K562 (cell line): ENCODE results near the gene PTPRM. TPM values are rescaled to one million over a fixed set of nuclear protein-coding genes. Genes with fewer than 3 reads are reported as not detected.

ENCODE experiments used
- ATAC-seq: fragments of 200-7000 bp; cut with Tn5 transposase; 3 replicates; pipeline ENCODE4 v1.9.1; 2020; ENCODE audit warnings: moderate library complexity
- BruUV-seq: library from RNA; stranded (reverse); fragments of 400-500 nt; replicated peaks from 2 replicates; lab custom pipeline; 2021; lab: Mats Ljungman, UMichigan
- CTCF ChIA-PET: fragments of 300-600 bp; formaldehyde crosslinking; extraction: SDS; loops from one replicate; lab custom pipeline; 2021; ENCODE audit warnings: low intra/inter-chr PET ratio; lab: Yijun Ruan, JAX
- POLR2A ChIA-PET: fragments of 300-600, 350-650 bp; sonication (Branson Sonifier 250); formaldehyde crosslinking; extraction: SDS; loops from one replicate; lab custom pipeline; 2021; ENCODE audit warnings: antibody characterized with exemption, inconsistent platforms; lab: Yijun Ruan, JAX
- DNase-seq, 4 experiments: peaks; one replicate each; pipeline versions ENCODE4 v3.0.0 to v3.0.0-alpha.2; 2011 to 2018; ENCODE audit warnings: low spot score in 3 of 4, mixed read lengths in 3 of 4; ENCODE audit errors: extremely low read depth in 1 of 4
- FAIRE-seq: peaks from 2 replicates; lab custom pipeline; 2011; peaks lifted over from hg19 to GRCh38; lab: Jason Lieb, UNC
- H2AFZ ChIP-seq: 2 replicates; pipeline ENCODE4 v1.6.0; 2011; ENCODE audit warnings: low read depth, low read length, control low read depth, inconsistent platforms
- H3K27ac ChIP-seq: fragments of 200-600 bp; 3 replicates; pipeline ENCODE4 v1.8.0; 2011; ENCODE audit warnings: low read depth, mild to moderate bottlenecking, control low read depth, inconsistent platforms, low read length, moderate library complexity, mixed read lengths; ENCODE audit errors: extremely low read depth
- H3K27me3 ChIP-seq, 2 experiments: fragments of 300-600 bp in 1 of 2; 2 replicates in 1 of 2; 3 replicates in 1 of 2; pipeline versions ENCODE4 v1.6.0 to v1.8.0; 2011; ENCODE audit warnings: inconsistent platforms in 2 of 2, low read length in 2 of 2, mild to moderate bottlenecking in 1 of 2, mixed read lengths in 1 of 2, moderate library complexity in 1 of 2; ENCODE audit not compliant: control insufficient read depth in 2 of 2, insufficient read depth in 2 of 2
- H3K36me3 ChIP-seq: fragments of 300-600 bp; 3 replicates; pipeline ENCODE4 v1.8.0; 2011; ENCODE audit warnings: mild to moderate bottlenecking, low read length, inconsistent platforms; ENCODE audit not compliant: control insufficient read depth, insufficient read depth
- H3K4me1 ChIP-seq, 2 experiments: fragments of 200-600 bp in 1 of 2; replicated peaks in 1 of 2; 2 replicates in 1 of 2; 3 replicates in 1 of 2; pipeline versions ENCODE4 v1.5.1 to v1.8.0; 2011; ENCODE audit warnings: inconsistent platforms in 2 of 2, low read length in 2 of 2, mild to moderate bottlenecking in 1 of 2, mixed read lengths in 1 of 2, moderate library complexity in 1 of 2; ENCODE audit not compliant: control insufficient read depth in 2 of 2, insufficient read depth in 2 of 2
- H3K4me2 ChIP-seq: 2 replicates; pipeline ENCODE4 v1.6.1; 2011; ENCODE audit warnings: low read length, control low read depth, inconsistent platforms, mixed read lengths; ENCODE audit not compliant: insufficient read depth
- H3K4me3 ChIP-seq: fragments of 200-600 bp; sonication (generic), shearing (Covaris generic); 2 replicates; pipeline ENCODE4 v1.5.1; 2016; ENCODE audit warnings: control low read depth, inconsistent platforms
- H3K79me2 ChIP-seq: fragments of 200-600 bp; 3 replicates; pipeline ENCODE4 v1.8.0; 2011; ENCODE audit warnings: low read length, inconsistent platforms; ENCODE audit not compliant: control insufficient read depth, insufficient read depth
- H3K9ac ChIP-seq, 2 experiments: 2 replicates each; pipeline versions ENCODE4 v1.6.0 to v1.6.1; 2011; ENCODE audit warnings: low read depth in 2 of 2, low read length in 2 of 2, control low read depth in 1 of 2, inconsistent platforms in 1 of 2, mild to moderate bottlenecking in 1 of 2, mixed read lengths in 1 of 2; ENCODE audit not compliant: insufficient read depth in 1 of 2
- H3K9me1 ChIP-seq: one replicate; pipeline ENCODE4 v1.6.0; 2011; ENCODE audit warnings: inconsistent platforms, mild to moderate bottlenecking, low read length, moderate library complexity; ENCODE audit not compliant: control insufficient read depth, insufficient read depth
- H3K9me3 ChIP-seq: replicated peaks from 2 replicates; pipeline ENCODE4 v1.5.1; 2011; ENCODE audit warnings: low read depth, low read length, inconsistent platforms; ENCODE audit not compliant: control insufficient read depth, insufficient read depth
- H4K20me1 ChIP-seq: replicated peaks from 2 replicates; pipeline ENCODE4 v1.6.1; 2011; ENCODE audit warnings: low read length, inconsistent platforms, mixed read lengths; ENCODE audit not compliant: control insufficient read depth, insufficient read depth
- ARHGAP35 ChIP-seq: fragments of 450-650 bp; IDR thresholded peaks from 2 replicates; pipeline ENCODE4 v1.6.1; 2018; ENCODE audit not compliant: partially characterized antibody
- ARID2 ChIP-seq: fragments of 450-650 bp; IDR thresholded peaks from 2 replicates; pipeline ENCODE4 v1.6.1; 2017; ENCODE audit warnings: antibody characterized with exemption, mild to moderate bottlenecking
- CHD2 ChIP-seq: IDR thresholded peaks from 2 replicates; pipeline ENCODE4 v1.6.1; 2011; ENCODE audit warnings: low read depth, low read length
- FOXK1 ChIP-seq: sonication (generic); formaldehyde crosslinking; IDR thresholded peaks from 2 replicates; pipeline ENCODE4 v1.8.0; 2022; ENCODE audit warnings: missing genetic modification reagents, mild to moderate bottlenecking, borderline replicate concordance
- HSF4 ChIP-seq: fragments of 250-450 bp; sonication (Bioruptor Pico); IDR thresholded peaks from 2 replicates; pipeline ENCODE4 v2.1.2; 2022; ENCODE audit warnings: mild to moderate bottlenecking, moderate library complexity, borderline replicate concordance
- JUND ChIP-seq, 2 experiments: IDR thresholded peaks; 2 replicates in 1 of 2; 3 replicates in 1 of 2; pipeline ENCODE4 v1.6.1; 2011; ENCODE audit warnings: borderline replicate concordance in 2 of 2, low read depth in 2 of 2, low read length in 2 of 2, improper control_type of control experiment in 1 of 2, missing biosample characterization in 1 of 2, missing genetic modification characterization in 1 of 2, missing genetic modification reagents in 1 of 2
- POLR2AphosphoS2 ChIP-seq: IDR thresholded peaks from 2 replicates; pipeline ENCODE4 v1.6.1; 2012; ENCODE audit warnings: low read length, improper control_type of control experiment
- PRMT5 ChIP-seq: sonication (generic); formaldehyde crosslinking; IDR thresholded peaks from 2 replicates; pipeline ENCODE4 v1.5.0; 2020; ENCODE audit warnings: missing genetic modification reagents
- SMC3 ChIP-seq: conservative IDR thresholded peaks from 2 replicates; pipeline ENCODE4 v1.6.1; 2011; ENCODE audit warnings: low read depth, low read length, improper control_type of control experiment; ENCODE audit not compliant: insufficient read depth
- ZNF3 ChIP-seq: fragments of 250-450 bp; sonication (Bioruptor Pico); IDR thresholded peaks from 2 replicates; pipeline ENCODE4 v1.5.0; 2021; ENCODE audit warnings: mild to moderate bottlenecking, moderate library complexity
- WGBS: fragments of 100-300 bp; shearing (Covaris generic); methylation state at CpG from one replicate; pipeline ENCODE4 v1.1.6; 2016; ENCODE audit warnings: low coverage, mixed read lengths; ENCODE audit not compliant: insufficient coverage; ENCODE audit errors: missing lambda C conversion rate; 5-methylcytosine and 5-hydroxymethylcytosine counted together
- in situ Hi-C: fragments of 300-500 bp; cut with MboI; formaldehyde crosslinking; loops from 4 replicates; pipeline ENCODE4 v1.15.0; 2018; ENCODE audit warnings: inconsistent platforms, mixed read lengths
- intact Hi-C: fragments of 100-400 bp; cut with micrococcal nuclease; formaldehyde crosslinking; loops from 2 replicates; pipeline ENCODE4 v1.14.2; 2022
- polyA plus RNA-seq, 8 experiments: library from polyadenylated mRNA; depleted of rRNA in 4 of 8; stranded (reverse) in 5 of 8; unstranded in 3 of 8; fragments of >200 nt; fragmentation: Nextera tagmentation in 2 of 8; fragmentation: Illumina TruSeq in 1 of 8; extraction: Ambion mirVana in 2 of 8; extraction: Trizol in 1 of 8; gene quantifications; 2 replicates each; pipeline versions ENCODE4 v1.2.1 to v1.2.3, GENCODE V29; 2011 to 2014; ENCODE audit warnings: inconsistent platforms in 1 of 8, missing spikeins in 1 of 8
- total RNA-seq, 7 experiments: library from RNA; depleted of rRNA in 6 of 7; stranded (reverse); fragments of >200 nt in 6 of 7; fragmentation: Illumina TruSeq in 2 of 7; extraction: Trizol in 2 of 7; gene quantifications; 2 replicates each; pipeline versions ENCODE4 v1.2.1 to v1.2.3, GENCODE V29; 2011 to 2021; ENCODE audit warnings: low replicate concordance in 1 of 7

Gene PTPRM
- total and polyA plus RNA-seq, 9 of the 15 experiments (the other 6 are each of a cell fraction or from before 2014, with no cell fraction given) = 0.03 to 0.16 (median 0.08) TPM; not detected in 3

DNA sequence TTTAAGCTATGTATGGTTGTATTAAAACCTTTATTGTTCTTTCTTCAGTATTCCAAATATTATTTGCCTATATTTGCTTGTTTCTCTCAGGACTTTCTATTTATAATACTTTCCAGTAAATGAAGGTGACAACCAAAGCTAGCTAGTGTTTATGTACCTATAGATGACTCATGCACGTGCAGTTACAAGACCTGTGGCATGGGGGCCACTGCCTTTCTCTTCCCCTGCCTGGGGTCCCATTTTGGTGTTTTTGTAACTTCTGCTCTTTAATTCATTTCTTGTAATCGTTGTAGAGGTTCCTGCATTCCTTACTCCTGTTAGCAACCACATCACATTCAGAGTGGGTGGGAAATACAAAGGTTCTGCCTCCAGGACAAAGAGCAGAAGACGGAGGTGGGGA is 364.6 kb downstream of the PTPRM start:
- DNase-seq (no peak), FAIRE-seq (no peak), ATAC-seq (no peak)
- no peaks in the 10 kb centered on the region for H3K4me1 ChIP-seq
- no peak overlapping the region for H3K9ac ChIP-seq
- no peaks in the 10 kb centered on the region for H3K9me3 ChIP-seq
- H4K20me1 ChIP-seq = no peaks in the 10 kb centered on the region
- H3K4me2 ChIP-seq = no peak overlapping the region
- H3K27ac ChIP-seq = no peak overlapping the region
- BruUV-seq = no TSS peak
- in situ Hi-C loops (no loop called here), intact Hi-C loops (no loop called here)
- H3K36me3 ChIP-seq = no peaks in the 10 kb centered on the region
- POLR2A ChIA-PET = no interaction called here
- no peak overlapping the region for H3K4me3 ChIP-seq
- H2AFZ ChIP-seq = no peak overlapping the region
- CTCF ChIA-PET = no interaction called here
- TF ChIP-seq FOXK1 (no peak), CHD2 (no peak), PRMT5 (CRISPR knock-in tag) (no peak), HSF4 (CRISPR knock-in tag) (no peak), ARHGAP35 (no peak), ARID2 (no peak), ZNF3 (CRISPR knock-in tag) (no peak), POLR2AphosphoS2 (no peak), JUND (IDR thresholded peaks at IDR 0.05; ENCODE audit: borderline replicate concordance, low read depth, low read length) (no peak), JUND (tag; IDR thresholded peaks at IDR 0.05; ENCODE audit: borderline replicate concordance, low read depth, low read length) (no peak), SMC3 (no peak)
- no peaks in the 10 kb centered on the region for H3K79me2 ChIP-seq
- no peaks in the 10 kb centered on the region for H3K27me3 ChIP-seq
- 4% methylated on average over 3 of the region's 3 CpGs for WGBS
- H3K9me1 ChIP-seq = no peaks in the 10 kb centered on the region
